ENCODE measurements around the gene STX1A.
"Not testable (repeated sequence)": the region's sequence is repeated elsewhere in the genome, so short reads cannot be mapped to it uniquely, and the experiment has no call there.

The STX1A gene

GRCh38 chr7:73735528-73735905 is 16.0 kb upstream of the STX1A start:
- DNase-seq: no peak

GRCh38 chr7:73734619-73735527 is 15.4 kb upstream of the STX1A start:
- peak; percentile 84 to 96 (median 93) for DNase-seq

DNA sequence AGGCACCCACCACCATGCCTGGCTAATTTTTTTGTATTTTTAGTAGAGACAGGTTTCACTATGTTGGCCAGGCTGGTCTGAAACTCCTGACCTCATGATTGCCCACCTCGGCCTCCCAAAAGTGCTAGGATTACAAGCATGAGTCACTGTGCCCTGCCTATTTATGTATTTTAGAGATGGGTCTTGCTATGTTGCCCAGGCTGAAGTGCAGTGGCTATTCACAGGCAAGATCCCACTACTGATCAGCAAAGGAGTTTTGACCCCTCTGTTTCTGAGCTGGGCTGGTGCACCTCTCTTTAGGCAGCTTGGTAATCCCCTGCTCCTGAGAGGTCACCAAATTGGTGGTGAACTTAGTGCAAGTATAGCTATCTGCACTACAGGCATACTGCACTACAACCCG is 12.9 kb upstream of the STX1A start:
- no peak for DNase-seq

DNA sequence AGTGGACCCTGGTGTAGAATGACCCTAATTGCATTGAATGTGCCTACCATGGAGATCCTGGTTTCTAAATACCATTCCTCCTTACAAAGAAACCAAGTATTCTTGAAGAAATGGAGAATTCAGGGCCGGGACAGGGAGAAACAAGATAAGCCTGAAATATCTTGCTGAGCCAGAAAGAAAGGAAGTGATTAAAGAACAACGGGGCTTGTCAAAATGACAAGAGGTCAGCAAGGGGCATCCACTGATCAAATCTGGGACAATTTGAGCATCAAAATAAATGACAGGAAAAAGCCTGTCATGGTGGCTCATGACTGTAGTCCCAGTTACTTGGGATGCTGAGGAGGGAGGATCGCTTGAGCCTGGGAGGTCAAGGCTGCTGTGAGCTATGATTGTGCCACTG is 11.0 kb upstream of the STX1A start:
- DNase-seq: no peak

GRCh38 chr7:73728551-73728950 is 9.1 kb upstream of the STX1A start:
- DNase-seq: no peak

- DNase-seq: no peak
These were observed 8.5 kb upstream of the STX1A start for GRCh38 chr7:73727952-73728351.

- no peak for DNase-seq
These were observed 6.6 kb upstream of the STX1A start for GRCh38 chr7:73726083-73726466.

DNA sequence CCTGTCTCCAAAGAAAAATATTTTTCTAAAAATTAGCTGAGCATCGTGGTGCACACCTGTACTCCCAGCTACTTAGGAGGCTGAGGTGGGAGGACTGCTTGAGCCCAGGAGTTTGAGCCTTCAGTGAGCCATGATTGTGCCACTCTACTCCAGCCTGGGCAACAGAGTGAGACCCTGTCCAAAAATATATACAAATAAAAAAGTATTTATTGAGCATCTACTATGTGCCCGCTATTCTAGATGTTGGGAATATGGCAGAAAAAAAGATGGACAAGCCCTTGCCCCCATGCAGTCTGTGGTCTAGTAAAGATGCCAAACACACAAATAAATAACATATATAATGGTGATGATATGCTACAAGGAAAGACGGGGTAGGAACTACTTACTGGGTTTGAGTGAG is 4.3 kb upstream of the STX1A start:
- DNase-seq: no peak

DNA sequence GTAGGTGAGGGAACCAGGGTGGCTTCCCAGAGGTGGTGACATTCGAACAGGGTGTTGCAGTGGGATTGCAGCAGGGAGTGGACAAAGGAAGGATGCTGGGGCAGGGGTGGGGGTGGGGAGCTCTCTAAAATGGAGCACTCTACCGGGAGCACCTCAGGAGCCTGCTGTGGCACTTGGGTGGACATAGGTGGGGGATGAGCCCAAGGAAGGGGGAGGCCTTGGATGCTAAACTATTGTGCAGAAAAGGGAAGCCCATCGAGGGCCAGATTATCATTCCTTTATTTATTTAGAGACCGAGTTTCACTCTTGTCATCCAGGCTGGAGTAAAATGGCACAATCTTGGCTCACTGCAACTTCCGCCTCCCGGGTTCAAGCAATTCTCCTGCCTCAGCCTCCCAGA is 3.3 kb upstream of the STX1A start:
- DNase-seq: no peak

GRCh38 chr7:73722182-73722581 is 2.7 kb upstream of the STX1A start:
- not testable (repeated sequence) for DNase-seq

DNA sequence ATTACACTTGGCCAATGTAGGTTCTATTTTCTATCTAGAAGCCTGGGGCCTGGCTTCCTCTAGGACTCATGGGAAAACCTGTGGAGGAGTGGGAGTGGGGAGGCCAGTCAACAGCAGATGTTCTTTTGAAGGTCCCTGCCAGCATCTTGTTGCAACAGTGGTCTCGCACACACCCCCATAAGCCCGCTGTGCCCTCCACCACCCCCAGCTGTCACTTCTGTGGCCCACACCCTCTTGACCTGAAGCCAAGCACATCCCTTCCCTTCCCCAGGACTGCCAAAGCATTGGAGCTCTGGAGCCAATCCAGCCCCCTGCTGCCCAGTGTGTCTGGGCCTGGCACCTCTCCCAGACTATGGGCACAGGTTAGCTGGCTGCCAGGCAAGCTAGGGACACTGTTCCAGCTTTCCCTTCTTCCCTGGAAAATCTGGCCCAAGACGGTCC is 1.9 kb upstream of the STX1A start:
- no peak for DNase-seq

GRCh38 chr7:73720443-73720842 is 974 bp upstream of the STX1A start:
- not testable (repeated sequence) for DNase-seq

GRCh38 chr7:73719806-73720169 is 319 bp upstream of the STX1A start:
- DNase-seq: peak in 1 of 3 experiments; percentile 63

- DNase-seq: no peak
These were observed 1.0 kb downstream of the STX1A start for GRCh38 chr7:73718438-73718881.

DNA sequence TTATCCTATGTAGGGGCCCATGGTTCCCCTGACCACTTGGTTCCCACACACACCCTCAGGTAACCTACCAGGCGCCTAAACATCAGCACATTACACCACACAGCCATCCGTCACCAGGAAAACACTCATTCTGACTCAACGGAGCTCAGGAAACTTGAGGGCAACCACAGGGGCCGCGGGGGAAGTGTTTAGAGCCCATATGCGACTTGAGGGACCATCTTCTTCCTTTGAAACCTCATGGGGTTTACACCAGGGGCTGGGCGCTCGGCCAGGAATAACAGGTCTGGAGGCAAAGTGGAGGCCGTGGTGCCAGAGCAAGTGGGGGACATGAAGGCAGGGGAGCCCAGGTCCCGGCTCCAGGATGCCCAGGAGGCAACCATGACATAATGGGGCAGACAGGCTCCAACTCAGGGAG is 1.5 kb downstream of the STX1A start:
- no peak for DNase-seq

- DNase-seq: no peak
These were observed 2.3 kb downstream of the STX1A start for GRCh38 chr7:73717025-73717807.

- DNase-seq: no peak
These were observed 3.1 kb downstream of the STX1A start for GRCh38 chr7:73716318-73716890.

DNA sequence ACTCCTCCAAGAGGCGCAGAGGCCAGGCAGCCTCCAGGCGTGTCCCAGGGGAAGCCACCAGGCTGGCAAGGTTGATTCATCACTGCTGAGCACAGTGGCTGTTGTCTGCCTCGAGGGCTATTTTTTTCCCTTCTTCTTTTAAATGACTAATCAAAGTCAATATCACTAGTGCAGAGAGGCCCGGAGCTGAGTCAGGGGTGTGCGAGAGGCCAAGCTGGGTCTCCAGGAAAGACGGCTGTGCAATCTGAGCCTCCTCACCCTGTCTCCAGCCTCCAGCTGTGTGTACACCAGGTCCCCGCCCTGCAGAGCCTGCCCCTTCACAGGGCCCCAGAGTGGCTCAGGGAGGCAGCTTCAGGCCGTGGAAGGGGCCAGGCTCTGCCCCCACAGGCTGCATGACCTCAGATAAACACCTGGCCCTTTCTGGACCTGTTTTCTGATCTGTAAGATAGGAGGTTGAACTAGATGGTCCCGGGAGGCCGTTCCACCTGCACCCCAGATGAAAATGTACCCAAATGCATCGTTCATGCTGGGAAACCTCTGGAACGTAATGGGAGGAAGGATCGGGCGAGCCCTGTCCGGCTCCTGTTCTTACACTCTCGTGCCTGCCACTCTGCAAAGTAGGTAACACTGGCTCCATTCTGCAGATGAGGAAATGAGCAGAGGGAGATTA is 3.7 kb downstream of the STX1A start:
- DNase-seq: peak; percentile 75 to 90 (median 77)

DNA sequence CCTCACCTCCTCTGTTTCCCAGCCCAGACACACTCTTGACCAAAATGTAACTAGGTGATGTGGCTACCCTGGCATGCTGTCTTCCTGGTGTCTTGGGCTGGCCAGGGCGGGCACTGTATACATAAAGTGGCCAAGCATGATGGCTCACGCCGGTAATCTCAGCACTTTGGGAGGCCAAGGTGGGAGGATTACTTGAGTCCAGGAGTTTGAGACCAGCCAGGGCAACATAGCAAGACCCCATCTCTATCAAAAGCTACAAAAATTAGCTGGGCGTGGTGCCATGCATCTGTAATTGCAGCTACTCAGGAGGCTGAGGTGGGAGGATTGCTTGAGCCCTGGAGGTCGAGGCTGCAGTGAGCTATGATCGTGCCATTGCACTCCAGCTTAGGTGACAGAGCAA is 6.2 kb downstream of the STX1A start:
- DNase-seq: not testable (repeated sequence)

GRCh38 chr7:73712773-73713172 is 6.7 kb downstream of the STX1A start:
- DNase-seq: no peak

DNA sequence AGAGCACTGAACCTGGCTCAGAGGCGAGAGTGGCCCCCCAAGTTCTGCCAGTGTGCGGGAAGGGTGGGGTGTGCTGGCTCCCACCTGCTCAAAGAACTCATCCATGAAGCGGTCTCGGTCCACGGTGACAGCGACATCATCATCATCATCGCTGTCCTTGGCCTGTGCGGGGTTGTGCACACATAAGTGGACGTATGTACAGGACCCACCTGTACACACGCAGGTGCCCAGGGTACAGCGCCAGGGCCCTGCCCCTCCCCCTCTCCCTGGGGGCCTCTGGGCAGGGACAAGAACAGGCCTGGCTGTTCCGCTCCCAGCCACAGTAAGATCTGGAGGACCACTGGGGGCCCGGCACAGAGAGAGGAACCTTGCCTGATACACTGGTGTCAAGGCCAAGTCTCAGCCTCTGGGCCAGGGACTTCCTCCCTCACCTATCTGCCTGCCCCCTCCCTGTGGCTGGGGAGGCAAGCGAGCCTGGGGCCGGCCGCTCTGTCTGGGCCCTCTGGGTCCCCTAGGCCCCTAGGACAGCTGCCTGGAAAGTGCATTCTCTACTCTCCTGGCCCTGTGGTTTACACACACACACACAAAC is 10.4 kb downstream of the STX1A start:
- no peak for DNase-seq

DNA sequence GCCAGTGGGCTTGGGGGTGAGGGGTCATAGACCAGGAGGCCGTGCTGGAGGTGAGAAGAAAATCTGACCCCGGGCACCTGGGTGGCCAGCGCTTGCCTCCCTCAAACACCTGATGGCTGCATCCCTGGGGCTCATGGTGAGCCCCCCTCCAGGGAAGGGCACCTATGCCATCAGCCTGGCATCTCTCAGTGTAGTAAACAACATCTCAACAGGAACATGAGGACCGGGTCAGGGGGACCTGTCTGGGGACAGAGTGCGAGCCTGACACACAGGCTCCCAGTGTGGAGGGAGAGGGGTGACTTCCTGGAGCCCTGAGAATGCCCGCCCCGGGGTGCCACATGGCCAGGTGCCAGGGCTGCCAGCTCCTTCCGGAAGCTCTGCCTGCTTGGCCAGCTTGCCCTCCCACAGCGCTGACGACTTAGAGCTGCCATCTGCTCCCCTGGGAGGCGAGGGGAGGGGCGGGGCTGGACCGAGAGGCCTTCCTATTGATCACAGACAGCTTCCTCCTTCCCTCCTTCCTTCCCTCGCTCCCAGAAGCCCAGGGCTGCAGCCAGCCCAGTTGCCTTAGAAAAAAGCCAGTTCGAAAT is 12.3 kb downstream of the STX1A start:
- peak; percentile 47 to 96 (median 93) for DNase-seq

Data from NCI-H1417 (cell line).